GM10248 (cell line): ENCODE data around the gene TRIM52.
"Not testable (repeated sequence)": the region's sequence is repeated elsewhere in the genome, so short reads cannot be mapped to it uniquely, and the experiment has no call there.

ENCODE experiments used
- CTCF ChIA-PET: fragments of 300-600 bp; sonication (Branson Sonifier 250); formaldehyde crosslinking; extraction: SDS; loops from one replicate; lab custom pipeline; 2021; ENCODE audit warnings: antibody characterized with exemption; lab: Yijun Ruan, JAX
- POLR2A ChIA-PET: fragments of 350-650 bp; sonication (Branson Sonifier 250); formaldehyde crosslinking; extraction: SDS; loops from one replicate; lab custom pipeline; 2020; ENCODE audit warnings: antibody characterized with exemption; lab: Yijun Ruan, JAX
- DNase-seq: peaks from one replicate; pipeline ENCODE4 v3.0.0; 2012; ENCODE audit errors: extremely low spot score
- TF ChIP-seq, protein P1 (sequence below): IDR thresholded peaks from 2 replicates; pipeline ENCODE4 v1.5.1; 2012; ENCODE audit warnings: mild to moderate bottlenecking, low read depth; ENCODE audit errors: extremely low read depth, missing control alignments, control extremely low read depth

TRIM52 gene

GRCh38 chr5:181217111-181217802, 43.7 kb downstream of the TRIM52 start:
- POLR2A ChIA-PET = no interaction called here
- CTCF ChIA-PET = no interaction called here
- TF ChIP-seq, protein P1, sequence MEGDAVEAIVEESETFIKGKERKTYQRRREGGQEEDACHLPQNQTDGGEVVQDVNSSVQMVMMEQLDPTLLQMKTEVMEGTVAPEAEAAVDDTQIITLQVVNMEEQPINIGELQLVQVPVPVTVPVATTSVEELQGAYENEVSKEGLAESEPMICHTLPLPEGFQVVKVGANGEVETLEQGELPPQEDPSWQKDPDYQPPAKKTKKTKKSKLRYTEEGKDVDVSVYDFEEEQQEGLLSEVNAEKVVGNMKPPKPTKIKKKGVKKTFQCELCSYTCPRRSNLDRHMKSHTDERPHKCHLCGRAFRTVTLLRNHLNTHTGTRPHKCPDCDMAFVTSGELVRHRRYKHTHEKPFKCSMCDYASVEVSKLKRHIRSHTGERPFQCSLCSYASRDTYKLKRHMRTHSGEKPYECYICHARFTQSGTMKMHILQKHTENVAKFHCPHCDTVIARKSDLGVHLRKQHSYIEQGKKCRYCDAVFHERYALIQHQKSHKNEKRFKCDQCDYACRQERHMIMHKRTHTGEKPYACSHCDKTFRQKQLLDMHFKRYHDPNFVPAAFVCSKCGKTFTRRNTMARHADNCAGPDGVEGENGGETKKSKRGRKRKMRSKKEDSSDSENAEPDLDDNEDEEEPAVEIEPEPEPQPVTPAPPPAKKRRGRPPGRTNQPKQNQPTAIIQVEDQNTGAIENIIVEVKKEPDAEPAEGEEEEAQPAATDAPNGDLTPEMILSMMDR = no peak
- no peak for DNase-seq

DNA sequence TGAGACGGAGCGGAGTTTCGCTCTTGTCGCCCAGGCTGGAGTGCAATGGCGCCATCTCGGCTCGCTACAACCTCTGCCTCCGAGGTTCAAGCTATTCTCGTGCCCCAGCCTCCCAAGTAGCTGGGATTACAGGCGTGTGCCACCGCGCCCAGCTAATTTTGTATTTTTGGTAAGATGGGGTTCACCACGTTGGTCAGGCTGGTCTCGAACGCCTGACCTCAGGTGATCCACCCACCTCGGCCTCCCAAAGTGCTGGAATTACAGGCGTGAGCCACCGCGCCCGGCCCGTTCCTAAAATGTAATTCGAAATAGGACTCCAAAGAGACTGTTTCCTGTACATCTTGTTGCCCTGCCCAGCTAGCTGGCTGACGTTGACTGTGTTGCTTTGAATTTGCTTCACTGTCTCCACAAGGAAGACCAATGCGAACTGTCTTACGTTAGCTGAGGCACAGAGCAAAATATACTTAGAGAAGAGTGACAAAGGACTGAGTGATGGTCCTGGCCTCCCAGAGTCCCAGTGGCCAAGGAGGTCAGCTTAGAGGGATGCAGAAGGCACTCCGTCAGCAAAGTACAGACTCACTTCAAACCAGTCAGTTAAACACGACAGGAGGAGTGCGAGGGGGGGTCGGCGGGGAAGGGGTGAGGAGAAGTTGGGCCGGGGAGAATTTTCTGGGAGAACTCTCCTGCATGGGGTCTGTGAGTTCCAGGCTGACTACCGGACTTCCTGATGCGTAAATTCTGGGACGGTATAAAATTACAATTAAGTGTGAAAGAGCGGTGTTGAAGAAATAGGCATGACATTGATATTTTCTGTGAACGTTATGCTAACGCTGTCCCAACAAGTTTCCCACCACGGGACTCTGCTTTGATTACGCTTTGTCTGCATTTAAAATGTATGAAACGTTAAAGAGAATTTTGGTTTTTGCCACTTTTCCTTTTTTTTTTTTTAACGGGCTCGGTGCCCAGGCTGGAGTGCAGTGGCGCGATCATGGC, 44.6 kb downstream of the TRIM52 start:
- CTCF ChIA-PET = interaction anchor here (1.1 to 1.4 kb wide), 2 partner anchors 9 to 26 kb away, joined by 3 to 6 read pairs; no protein-coding TSS in a partner anchor

DNA sequence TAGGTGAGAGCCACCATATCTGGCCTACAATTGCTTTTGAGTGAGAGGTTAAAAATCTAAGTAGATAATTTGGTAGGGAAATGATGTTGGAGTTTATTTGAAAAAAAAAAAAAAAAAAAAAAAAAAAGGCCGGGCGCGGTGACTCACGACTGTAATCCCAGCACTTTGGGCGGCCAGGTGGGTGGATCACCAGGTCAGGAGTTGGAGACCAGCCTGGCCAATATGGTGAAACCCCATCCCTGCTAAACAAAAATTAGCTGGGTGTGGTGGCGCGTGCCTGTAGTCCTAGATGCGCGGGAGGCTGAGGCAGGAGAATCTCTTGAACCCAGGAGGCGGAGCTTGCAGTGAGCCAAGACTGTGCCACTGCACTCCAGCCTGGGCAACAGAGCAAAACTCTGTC, 46.7 kb downstream of the TRIM52 start:
- DNase-seq, POLR2A ChIA-PET: not testable (repeated sequence)
- CTCF ChIA-PET = interaction anchor here (0.6 to 1.6 kb wide), 2 partner anchors 21 kb away, joined by 3 read pairs; no protein-coding TSS in a partner anchor

More for the DNA sequence above, 44.6 kb downstream of the TRIM52 start:
- DNase-seq = no peak
- TF ChIP-seq, protein P1 = no peak
- POLR2A ChIA-PET = interaction anchor here (1.0 kb wide), 1 partner anchor 24 kb away, joined by 3 read pairs; no protein-coding TSS in a partner anchor

DNA sequence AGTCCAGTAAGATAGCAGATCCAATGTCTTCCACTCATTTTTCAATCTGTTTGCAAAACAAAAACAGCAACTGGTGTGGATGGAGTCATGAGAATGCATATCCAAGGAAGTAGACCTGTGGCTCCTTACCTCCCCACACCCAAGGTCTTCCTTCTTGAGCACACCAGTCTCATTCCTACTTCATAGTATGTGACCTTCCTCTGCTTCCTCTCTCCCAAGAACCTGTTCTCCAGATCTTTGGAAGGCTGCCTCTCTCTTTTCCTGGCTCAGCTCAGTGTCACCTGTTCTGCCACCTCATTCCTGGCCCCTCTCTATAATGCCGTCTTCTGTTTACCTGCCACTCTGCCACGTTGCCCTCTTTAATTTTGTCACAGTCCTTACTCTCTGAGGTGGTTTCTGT, 48.0 kb downstream of the TRIM52 start:
- ChIA-PET CTCF (interaction anchor here (0.9 to 1.6 kb wide), 2 partner anchors 20 to 28 kb away, joined by 3 read pairs; no protein-coding TSS in a partner anchor), POLR2A (no interaction called here)
- TF ChIP-seq, protein P1 = no peak
- DNase-seq = no peak

DNA sequence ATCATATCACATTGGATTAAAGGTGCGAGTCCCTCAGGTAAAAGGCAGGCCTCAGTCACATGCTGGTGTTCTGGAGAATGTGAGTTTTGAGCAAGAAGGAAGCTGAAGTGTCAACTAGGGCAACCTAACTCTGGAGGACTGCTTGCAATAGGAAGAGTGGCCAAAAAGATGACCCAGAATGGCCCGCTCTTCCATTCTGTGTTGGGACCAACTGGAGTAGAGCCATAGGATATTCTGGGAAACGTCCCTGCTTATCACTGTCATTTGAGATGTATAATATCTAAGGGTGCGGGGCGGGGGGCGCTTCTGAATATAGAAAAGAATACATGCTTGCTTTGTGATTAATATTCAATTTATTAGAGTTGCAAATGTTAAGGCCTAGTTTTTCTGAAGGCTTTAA, 48.9 kb downstream of the TRIM52 start:
- no peak for DNase-seq
- CTCF ChIA-PET = interaction anchor here (0.9 kb wide), 1 partner anchor 28 kb away, joined by 3 read pairs; no protein-coding TSS in a partner anchor
- POLR2A ChIA-PET = interaction anchor here (0.6 kb wide), 1 partner anchor 24 kb away, joined by 3 read pairs; no protein-coding TSS in a partner anchor
- TF ChIP-seq, protein P1 = no peak

GRCh38 chr5:181211208-181211607, 49.7 kb downstream of the TRIM52 start:
- DNase-seq = no peak

DNA sequence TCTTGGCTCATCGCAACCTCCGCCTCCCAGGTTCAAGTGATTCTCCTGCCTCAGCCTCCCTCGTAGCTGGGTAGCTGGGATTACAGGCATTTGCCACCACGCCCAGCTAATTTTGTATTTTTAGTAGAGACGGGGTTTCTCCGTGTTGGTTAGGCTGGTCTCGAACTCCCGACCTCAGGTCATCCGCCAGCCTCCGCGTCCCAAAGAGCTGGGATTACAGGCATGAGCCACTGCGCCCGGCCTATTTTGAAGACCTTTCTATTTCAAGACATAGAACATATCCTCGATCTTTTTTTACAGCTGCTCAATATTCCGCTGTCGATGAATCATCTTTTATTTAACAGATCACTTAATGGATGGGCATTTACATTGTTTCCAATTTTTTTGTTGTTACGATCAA, 50.2 kb downstream of the TRIM52 start:
- CTCF ChIA-PET = interaction anchor here (1.0 kb wide), 1 partner anchor 9 kb away, joined by 3 read pairs; no protein-coding TSS in a partner anchor
- DNase-seq, POLR2A ChIA-PET: not testable (repeated sequence)

More at GRCh38 chr5:181211208-181211607, 49.7 kb downstream of the TRIM52 start:
- TF ChIP-seq, protein P1 = no peak
- POLR2A ChIA-PET = no interaction called here
- CTCF ChIA-PET = interaction anchor here (1.0 kb wide), 1 partner anchor 9 kb away, joined by 3 read pairs; no protein-coding TSS in a partner anchor

DNA sequence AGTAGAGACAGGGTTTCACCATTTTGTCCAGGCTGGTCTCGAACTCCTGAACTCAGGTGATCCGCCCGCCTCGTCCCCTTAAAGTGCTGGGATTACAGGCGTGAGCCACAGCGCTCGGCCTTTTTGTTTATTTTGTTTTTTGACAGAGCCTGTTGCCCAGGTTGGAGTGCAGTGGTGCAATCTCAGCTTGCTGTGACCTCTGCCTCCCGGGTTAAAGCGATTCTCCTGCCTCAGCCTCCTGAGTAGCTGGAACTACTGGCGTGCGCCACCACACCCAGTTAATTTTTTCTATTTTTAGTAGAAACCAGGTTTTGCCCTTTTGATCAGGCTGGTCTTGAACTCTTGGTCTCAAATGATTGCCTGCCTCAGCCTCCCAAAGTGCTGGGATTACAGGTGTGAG, 50.8 kb downstream of the TRIM52 start:
- DNase-seq, POLR2A ChIA-PET: not testable (repeated sequence)
- CTCF ChIA-PET = interaction anchor here (1.0 to 1.3 kb wide), 2 partner anchors 10 to 20 kb away, joined by 3 read pairs; no protein-coding TSS in a partner anchor

GRCh38 chr5:181209006-181209405, 51.9 kb downstream of the TRIM52 start:
- CTCF ChIA-PET = interaction anchor here (1.3 to 8.2 kb wide), 4 partner anchors 11 to 19 kb away, joined by 3 to 109 read pairs (median 8); no protein-coding TSS in a partner anchor
- POLR2A ChIA-PET, DNase-seq: not testable (repeated sequence)
